Right forelimb (tissue), 1 donor: Measurements from ENCODE around the gene ARG1.

Source experiments
- DNase-seq: peaks from one replicate; pipeline ENCODE4 v3.0.0-alpha.2; 2018

The ARG1 gene

GRCh38 chr6:131586543-131586942 is 13.5 kb downstream of the ARG1 start:
- DNase-seq, result no peak

GRCh38 chr6:131587909-131588308 is 14.9 kb downstream of the ARG1 start:
- no peak for DNase-seq

- no peak for DNase-seq
Observed at GRCh38 chr6:131588643-131589042, 15.6 kb downstream of the ARG1 start.

DNA sequence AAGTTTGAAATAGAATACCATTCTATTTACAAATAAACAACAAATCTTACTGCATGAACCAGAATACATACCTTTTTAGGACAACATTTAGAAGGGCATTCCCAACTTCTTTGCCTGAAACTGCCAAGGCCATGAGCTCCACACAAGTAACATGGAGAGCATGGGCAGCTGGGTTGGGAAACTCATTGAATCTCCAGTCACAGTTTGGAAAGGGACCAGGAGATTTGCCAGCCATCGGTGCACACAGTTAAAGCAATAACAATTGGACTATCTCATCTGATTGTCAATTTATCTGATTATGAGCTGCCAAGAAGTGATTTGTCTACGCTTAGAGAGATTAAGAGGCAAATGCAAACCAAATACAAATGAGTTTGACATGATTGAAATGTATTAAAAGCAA is 19.9 kb downstream of the ARG1 start:
- DNase-seq, result no peak

GRCh38 chr6:131594074-131594473 is 21.0 kb downstream of the ARG1 start:
- DNase-seq, result no peak

DNA sequence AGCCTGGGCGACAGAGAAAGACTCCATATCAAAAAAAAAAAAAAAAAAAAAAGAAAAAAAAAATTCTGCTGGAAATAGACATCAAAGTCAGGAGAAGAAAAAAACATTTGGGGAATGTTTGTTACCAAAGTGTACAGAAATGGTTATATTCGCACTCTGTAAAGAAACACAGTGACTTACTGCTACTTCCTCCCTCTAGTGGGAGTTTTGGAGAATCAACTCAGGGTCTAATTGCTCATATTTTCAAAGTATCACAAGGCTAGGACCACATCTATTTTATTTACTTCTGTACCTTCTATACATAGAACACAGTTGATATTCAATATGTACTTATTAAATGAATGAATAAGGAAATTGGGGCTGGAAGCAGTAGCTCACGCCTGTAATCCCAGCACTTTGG is 24.4 kb downstream of the ARG1 start:
- DNase-seq, result no peak

DNA sequence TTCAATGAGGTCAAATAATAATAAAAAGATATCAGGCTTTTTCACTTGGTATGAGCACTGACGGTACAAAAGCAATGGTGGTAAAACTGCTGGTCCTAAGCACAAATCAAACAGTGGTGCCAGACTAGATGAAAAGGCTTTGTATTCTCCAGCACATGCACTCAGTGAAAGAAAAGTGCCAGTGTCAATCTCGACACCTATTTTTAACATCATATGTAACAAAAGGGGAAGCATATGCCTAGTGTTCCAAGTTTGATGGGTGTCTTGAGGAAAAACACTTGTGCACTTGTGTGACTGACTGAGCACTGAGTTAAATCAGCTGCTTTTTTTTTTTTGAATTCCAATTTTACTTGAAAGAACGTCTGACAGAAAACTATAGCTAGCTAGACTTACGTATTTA is 27.7 kb downstream of the ARG1 start:
- no peak for DNase-seq

DNA sequence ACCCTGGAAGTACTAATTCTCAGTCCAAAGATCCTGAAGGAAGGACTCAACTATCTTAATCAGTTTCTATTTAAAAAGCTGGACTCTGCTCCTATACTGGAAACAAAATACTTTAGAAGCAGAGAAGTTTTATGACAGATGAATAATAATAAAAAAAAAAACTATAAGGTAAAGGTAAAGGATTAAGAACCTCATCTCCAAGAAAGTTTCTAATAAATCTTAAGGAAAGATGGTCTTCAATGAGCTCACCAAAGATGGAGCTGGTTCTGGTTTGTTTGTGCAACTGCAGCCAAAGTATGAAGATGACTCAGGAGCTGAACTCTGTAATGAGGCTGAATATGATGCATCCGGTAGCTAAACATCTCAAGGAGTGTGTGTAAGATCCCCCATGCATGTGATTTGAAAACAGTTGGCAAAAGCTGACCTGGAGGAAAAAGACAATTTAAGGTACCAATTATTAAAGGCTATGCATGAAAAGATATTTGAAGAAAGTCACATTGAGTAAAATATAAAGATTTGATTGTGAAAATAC is 29.8 kb downstream of the ARG1 start:
- DNase-seq, result no peak

- no peak for DNase-seq
Observed at GRCh38 chr6:131613296-131613925, 40.4 kb downstream of the ARG1 start.

GRCh38 chr6:131615275-131615674 is 42.2 kb downstream of the ARG1 start:
- no peak for DNase-seq

- peak; percentile 99 for DNase-seq
Observed at GRCh38 chr6:131627724-131628682, 55.0 kb downstream of the ARG1 start, which contains the start of gene MED23. Gene MED23 (minus strand): TSS chr6:131628242. CDS start chr6:131628049, 193 bp downstream.

DNA sequence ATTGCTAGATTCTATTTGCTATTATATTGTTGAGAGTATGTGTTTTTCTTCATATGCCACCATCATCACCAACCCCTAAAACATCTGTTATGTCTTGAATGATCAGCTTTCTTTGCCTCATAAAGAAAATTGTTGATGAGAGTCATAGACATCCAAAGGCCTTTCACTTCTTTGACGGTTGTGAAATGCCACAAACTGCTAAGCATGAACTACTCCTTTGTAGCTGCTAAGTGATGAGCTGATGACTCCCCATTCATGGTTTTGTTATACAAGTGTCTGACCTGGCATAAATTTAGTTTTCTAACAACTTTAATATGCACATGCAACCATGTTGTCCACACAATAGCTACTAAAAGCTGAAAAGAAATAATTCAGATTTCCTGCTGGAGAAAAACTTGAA is 55.7 kb downstream of the ARG1 start:
- no peak for DNase-seq

DNA sequence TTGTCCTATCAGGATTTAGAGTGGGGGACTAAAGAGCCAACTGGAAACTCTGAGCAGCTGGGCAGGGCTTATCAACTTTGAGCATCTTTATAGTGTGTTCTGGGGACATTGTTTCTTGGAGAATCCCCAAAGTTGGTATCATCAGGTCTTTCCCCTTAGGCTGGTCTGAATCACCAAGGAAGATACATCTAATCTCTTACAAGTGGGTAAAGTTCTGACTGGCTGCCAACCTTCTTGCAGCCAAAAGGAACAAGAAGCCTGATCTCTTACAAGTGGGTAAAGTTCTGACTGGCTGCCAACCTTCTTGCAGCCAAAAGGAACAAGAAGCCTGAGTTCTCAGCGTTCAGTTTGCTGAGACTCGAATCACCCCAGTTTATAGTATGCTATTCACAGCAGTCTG is 56.6 kb downstream of the ARG1 start:
- no peak for DNase-seq

DNA sequence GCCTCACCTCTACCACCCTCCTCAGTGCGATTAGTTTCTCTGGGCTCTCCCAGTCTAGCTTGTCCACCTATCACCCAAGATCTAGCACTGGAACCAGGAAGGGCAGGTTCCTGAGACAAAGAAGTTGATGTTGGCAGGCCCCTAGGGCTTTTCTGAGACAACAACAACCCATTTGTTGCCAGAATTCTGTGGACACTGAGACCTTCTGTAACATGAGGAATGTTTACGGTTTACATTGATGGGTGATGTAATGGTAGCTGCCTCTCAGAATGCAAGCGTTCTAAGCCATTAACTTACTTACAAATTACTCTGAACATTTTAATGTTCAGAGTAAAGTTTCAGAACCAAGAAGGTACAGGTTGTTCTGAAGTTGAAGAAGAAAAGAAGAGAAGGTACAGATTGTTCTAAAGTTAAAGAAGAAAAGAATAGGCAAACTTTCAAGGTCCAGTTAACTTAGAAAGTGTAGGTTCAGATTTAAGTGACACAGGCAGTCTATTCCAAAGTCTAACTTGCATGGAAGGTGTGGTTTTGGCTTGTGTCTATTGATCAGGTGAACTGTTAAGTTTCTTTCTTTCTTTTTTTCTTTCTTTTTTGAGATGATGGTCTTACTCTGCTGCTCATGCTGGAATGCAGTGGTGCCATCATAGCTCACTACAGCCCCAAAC is 58.7 kb downstream of the ARG1 start:
- no peak for DNase-seq
